ENCODE data around the gene RCAN1. TPM values are rescaled to one million over a fixed set of nuclear protein-coding genes. Genes with fewer than 3 reads are reported as not detected.

RCAN1 gene
- total RNA-seq, 6 experiments from 2014 or later, result 60.8 to 87.2 (median 66.1) TPM

DNA sequence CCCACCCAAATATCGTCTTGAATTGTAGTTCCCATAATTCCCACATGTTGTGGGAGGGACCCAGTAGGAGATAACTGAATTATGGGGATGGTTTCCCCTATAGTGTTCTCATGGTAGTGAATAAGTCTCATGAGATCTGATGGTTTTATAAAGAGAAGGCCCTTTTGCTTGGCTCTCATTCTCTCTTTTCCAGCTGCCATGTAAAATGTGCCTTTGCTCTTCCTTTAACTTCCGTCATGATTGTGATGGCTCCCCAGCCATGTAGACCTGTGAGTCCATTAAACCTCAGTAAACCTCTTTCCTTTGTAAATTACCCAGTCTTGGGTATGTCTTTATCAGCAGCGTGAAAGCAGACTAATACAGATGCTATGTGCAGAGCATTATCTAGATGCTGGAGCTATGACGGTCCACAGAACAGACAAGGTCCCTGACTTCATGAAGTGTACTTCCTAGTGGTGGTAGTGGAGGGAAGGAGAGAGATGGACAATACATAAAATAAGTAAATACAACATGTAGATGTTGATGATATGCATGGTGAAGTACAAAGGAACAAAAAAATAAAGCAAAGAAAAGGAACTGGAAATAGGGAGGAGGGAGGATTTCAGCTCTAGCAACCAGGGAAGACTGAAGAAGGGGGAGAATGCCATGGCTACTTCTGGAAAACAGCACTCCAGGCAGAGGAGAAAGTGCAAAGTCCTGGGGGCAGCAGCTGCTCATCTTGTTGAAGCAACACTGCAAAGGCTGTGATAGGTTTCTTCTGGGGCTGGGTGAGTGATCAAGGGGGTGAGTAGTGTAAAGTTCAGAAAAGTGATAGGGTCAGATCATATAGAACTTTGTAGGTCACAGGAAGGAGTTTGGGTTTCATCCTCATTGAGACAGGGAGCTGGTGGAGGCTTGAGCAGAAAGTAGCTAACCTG, 6.8 kb upstream of the RCAN1 start:
- Mint-ChIP-seq H3K27me3 (ENCODE audit: insufficient read depth) (peaks cover 25% of the 10 kb centered on the region), H3K27ac (no peak overlapping the region), H3K4me3 (no peak overlapping the region), H3K4me1 (ENCODE audit: low read depth) (peaks cover 6% of the 10 kb centered on the region; the same call in 1 of the 2 replicates), H3K36me3 (ENCODE audit: low read depth) (no peaks in the 10 kb centered on the region; the same call in 1 of the 2 replicates), H3K9me3 (no peaks in the 10 kb centered on the region)
- no peak for DNase-seq
- TF ChIP-seq, protein P1, sequence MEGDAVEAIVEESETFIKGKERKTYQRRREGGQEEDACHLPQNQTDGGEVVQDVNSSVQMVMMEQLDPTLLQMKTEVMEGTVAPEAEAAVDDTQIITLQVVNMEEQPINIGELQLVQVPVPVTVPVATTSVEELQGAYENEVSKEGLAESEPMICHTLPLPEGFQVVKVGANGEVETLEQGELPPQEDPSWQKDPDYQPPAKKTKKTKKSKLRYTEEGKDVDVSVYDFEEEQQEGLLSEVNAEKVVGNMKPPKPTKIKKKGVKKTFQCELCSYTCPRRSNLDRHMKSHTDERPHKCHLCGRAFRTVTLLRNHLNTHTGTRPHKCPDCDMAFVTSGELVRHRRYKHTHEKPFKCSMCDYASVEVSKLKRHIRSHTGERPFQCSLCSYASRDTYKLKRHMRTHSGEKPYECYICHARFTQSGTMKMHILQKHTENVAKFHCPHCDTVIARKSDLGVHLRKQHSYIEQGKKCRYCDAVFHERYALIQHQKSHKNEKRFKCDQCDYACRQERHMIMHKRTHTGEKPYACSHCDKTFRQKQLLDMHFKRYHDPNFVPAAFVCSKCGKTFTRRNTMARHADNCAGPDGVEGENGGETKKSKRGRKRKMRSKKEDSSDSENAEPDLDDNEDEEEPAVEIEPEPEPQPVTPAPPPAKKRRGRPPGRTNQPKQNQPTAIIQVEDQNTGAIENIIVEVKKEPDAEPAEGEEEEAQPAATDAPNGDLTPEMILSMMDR (IDR thresholded peaks at IDR 0.05), result no peak

DNA sequence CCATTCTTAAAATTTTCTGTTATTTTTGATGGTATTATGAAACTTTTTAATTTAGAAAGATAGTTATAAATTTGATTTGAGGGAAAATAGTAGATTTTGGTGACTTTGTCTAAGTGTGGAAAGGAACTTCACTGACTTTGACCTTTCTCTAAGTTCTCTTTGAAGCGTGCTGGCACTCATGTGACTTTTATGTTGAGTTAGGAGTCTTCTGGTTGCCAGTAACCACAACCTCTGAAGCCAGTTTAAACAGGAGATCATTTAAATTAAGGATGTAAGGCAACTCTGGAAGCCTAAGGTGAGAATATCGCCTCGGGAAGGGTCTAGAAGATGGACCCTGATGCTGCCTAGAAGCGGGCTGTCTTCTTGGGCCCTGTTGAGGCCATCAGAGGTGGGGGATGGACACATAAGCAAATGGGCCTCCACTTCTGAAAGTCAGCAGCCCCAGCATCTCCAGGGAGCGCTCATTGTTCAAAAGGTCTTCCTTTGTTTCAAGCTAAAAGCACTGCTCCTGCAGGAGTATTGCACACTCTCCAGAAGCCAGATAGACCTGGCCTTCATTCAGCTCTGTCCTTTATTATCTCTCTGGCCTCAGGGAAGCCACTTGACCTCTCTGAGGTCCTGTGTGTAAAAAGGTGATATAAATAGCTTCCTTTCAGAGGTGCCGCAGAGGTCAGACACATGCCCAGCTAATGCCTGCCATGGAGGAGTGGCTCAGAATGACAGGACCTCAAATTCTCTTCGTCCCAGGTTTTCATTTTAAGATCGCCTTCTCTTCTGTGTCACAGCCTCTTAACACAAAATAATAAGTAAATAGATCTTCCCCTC, 5.1 kb upstream of the RCAN1 start:
- H3K4me3 Mint-ChIP-seq, result no peak overlapping the region
- H3K27ac Mint-ChIP-seq, result no peak overlapping the region
- no peaks in the 10 kb centered on the region; the same call in 1 of the 2 replicates for H3K36me3 Mint-ChIP-seq (ENCODE audit: low read depth)
- TF ChIP-seq, protein P1 (IDR thresholded peaks at IDR 0.05), result no peak
- no peak for DNase-seq
- peaks cover 12% of the 10 kb centered on the region for H3K4me1 Mint-ChIP-seq (ENCODE audit: low read depth)
- no peaks in the 10 kb centered on the region for H3K9me3 Mint-ChIP-seq
- H3K27me3 Mint-ChIP-seq (ENCODE audit: insufficient read depth), result peaks cover 19% of the 10 kb centered on the region

DNA sequence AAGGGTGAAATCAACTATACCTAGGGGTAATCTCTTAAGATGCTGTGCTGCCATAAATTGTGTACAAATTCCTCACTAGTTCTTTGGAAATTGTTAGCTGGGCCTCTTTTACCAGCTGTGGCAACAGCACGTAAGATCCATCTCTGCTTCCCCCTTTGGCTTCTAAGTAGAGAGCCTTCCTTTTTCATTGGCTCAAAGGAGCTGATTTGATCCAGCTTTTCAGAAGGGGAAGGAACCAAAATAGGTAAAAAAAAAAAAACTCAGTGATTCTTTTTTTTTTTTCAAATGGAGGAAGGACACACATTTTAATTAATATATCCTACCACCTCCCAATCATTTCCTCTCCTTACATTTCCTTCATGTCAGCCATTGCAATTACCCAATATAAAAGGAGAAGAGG, 4.0 kb upstream of the RCAN1 start:
- TF ChIP-seq, protein P1 (IDR thresholded peaks at IDR 0.05), result no peak
- Mint-ChIP-seq H3K4me3 (no peak overlapping the region), H3K9me3 (no peaks in the 10 kb centered on the region), H3K27ac (no peak overlapping the region), H3K36me3 (ENCODE audit: low read depth) (no peaks in the 10 kb centered on the region; the same call in 1 of the 2 replicates), H3K27me3 (ENCODE audit: insufficient read depth) (peaks cover 19% of the 10 kb centered on the region), H3K4me1 (ENCODE audit: low read depth) (peaks cover 12% of the 10 kb centered on the region)
- DNase-seq, result no peak

DNA sequence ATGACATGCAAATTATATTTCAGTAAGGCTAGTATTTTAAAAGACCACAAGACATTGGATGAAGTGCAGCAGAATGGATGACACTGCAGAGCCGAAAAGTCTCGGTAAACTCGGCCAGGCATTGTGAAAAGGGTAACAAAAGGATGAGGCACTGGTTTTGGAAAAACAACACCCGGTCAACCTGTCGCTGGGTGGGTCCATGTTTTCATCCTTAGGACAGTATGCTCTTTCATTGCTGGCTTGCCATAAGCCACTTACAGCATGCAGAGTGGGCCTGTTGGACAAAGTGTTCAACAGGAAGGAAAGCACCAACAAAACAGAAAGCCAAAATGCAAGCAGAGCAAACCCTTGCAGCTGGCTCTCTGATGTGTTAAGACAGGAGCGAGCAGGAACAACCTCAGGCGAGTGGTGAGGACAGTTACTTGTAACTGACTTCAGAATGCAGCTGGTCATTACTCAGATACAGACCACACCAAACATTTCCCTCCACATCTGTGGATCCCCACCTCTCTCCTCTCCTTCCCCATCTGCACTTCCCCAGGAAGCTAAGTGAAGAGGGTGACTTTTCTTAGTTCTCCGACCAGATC, 2.9 kb upstream of the RCAN1 start:
- Mint-ChIP-seq H3K9me3 (no peaks in the 10 kb centered on the region), H3K27ac (no peak overlapping the region), H3K4me3 (no peak overlapping the region), H3K36me3 (ENCODE audit: low read depth) (no peaks in the 10 kb centered on the region; the same call in 1 of the 2 replicates), H3K4me1 (ENCODE audit: low read depth) (peaks cover 14% of the 10 kb centered on the region), H3K27me3 (ENCODE audit: insufficient read depth) (peaks cover 19% of the 10 kb centered on the region)
- no peak for DNase-seq
- TF ChIP-seq, protein P1 (IDR thresholded peaks at IDR 0.05), result no peak

DNA sequence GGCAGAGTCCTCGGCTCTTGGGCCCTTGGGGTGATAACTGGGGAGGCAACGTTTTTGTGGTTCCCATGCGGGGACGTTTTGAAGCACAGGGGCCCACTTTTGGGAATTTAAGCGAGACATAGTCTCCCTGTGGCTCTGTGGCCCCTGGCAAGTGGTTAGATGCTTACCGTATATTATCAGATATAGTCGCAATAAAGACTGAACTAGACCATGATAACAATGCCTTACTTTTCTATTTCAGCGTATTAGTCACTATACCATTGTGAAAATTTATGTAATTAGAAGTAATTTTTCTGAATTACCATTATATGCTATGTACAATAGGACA, 538 bp upstream of the RCAN1 start:
- DNase-seq, result no peak
- Mint-ChIP-seq H3K27me3 (ENCODE audit: insufficient read depth) (peaks cover 7% of the 10 kb centered on the region), H3K4me1 (ENCODE audit: low read depth) (peaks cover 11% of the 10 kb centered on the region), H3K9me3 (no peaks in the 10 kb centered on the region), H3K4me3 (peak overlapping the region; percentile 95), H3K36me3 (ENCODE audit: low read depth) (no peaks in the 10 kb centered on the region), H3K27ac (peak overlapping the region; percentile 80)
- TF ChIP-seq, protein P1 (IDR thresholded peaks at IDR 0.05), result no peak

All from HFFc6 (cell line).